BJ (cell line): ENCODE results near the gene PEG3. TPM values are rescaled to one million over a fixed set of nuclear protein-coding genes. Genes with fewer than 3 reads are reported as not detected.

Source experiments
- CTCF ChIA-PET: fragments of 350-600 bp; formaldehyde crosslinking; extraction: SDS; loops from one replicate; lab custom pipeline; 2021; ENCODE audit warnings: antibody characterized with exemption, inconsistent platforms; lab: Yijun Ruan, JAX
- POLR2A ChIA-PET: fragments of 300-600 bp; sonication (Branson Sonifier 250); formaldehyde crosslinking; extraction: SDS; loops from one replicate; lab custom pipeline; 2021; ENCODE audit warnings: antibody characterized with exemption; lab: Charles Lee
- DNase-seq: peaks from one replicate; pipeline ENCODE4 v3.0.0-alpha.2; 2011; ENCODE audit warnings: low read depth
- H3K27me3 ChIP-seq: 2 replicates; pipeline ENCODE4 v1.6.0; 2011; ENCODE audit warnings: low read length; ENCODE audit not compliant: control insufficient read depth, insufficient read depth
- H3K36me3 ChIP-seq: 2 replicates; pipeline ENCODE4 v1.5.1; 2011; ENCODE audit warnings: low read length; ENCODE audit not compliant: control insufficient read depth, insufficient read depth
- H3K4me3 ChIP-seq: 2 replicates; pipeline ENCODE4 v1.5.1; 2011; ENCODE audit warnings: low read depth, mild to moderate bottlenecking, control low read depth, low read length
- polyA plus RNA-seq: library from polyadenylated mRNA; depleted of rRNA; stranded (reverse); fragments of >200 nt; gene quantifications from 2 replicates; pipeline ENCODE4 v1.2.3, GENCODE V29; 2011
- TF ChIP-seq, protein P1 (sequence below): IDR thresholded peaks from 2 replicates; pipeline ENCODE4 v1.5.1; 2011; ENCODE audit warnings: low read depth, mild to moderate bottlenecking, control low read depth, inconsistent platforms, low read length, moderate library complexity; ENCODE audit not compliant: insufficient read depth

Gene PEG3
- polyA plus RNA-seq, 1 experiment, result 0.04 TPM

DNA sequence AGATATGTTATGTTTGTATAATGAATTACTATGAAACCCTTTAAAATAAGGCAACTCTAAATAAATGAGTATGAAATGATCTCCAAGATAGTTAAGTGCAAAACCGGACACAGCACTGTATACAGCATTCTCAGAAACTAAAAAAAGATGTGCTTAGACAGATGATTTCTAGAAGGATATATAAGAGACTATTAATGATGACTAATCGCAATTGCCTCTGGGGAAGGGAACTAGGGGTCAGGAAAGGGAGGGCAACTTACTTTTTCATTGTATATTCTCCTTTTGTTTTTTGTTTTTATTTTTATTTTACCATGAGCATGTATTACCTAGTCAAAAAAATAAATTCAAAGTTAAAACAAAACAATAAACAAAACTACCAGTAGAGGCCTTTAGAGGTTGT lies 12.8 kb downstream of the PEG3 start:
- TF ChIP-seq, protein P1, sequence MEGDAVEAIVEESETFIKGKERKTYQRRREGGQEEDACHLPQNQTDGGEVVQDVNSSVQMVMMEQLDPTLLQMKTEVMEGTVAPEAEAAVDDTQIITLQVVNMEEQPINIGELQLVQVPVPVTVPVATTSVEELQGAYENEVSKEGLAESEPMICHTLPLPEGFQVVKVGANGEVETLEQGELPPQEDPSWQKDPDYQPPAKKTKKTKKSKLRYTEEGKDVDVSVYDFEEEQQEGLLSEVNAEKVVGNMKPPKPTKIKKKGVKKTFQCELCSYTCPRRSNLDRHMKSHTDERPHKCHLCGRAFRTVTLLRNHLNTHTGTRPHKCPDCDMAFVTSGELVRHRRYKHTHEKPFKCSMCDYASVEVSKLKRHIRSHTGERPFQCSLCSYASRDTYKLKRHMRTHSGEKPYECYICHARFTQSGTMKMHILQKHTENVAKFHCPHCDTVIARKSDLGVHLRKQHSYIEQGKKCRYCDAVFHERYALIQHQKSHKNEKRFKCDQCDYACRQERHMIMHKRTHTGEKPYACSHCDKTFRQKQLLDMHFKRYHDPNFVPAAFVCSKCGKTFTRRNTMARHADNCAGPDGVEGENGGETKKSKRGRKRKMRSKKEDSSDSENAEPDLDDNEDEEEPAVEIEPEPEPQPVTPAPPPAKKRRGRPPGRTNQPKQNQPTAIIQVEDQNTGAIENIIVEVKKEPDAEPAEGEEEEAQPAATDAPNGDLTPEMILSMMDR, result no peak
- ChIA-PET CTCF (interaction anchor here (0.6 kb wide), 1 partner anchor 54 kb away, joined by 3 read pairs; no protein-coding TSS in a partner anchor), POLR2A (no interaction called here)
- no peak overlapping the region for H3K4me3 ChIP-seq
- no peak for DNase-seq
- no peaks in the 10 kb centered on the region for H3K36me3 ChIP-seq
- no peaks in the 10 kb centered on the region for H3K27me3 ChIP-seq

DNA sequence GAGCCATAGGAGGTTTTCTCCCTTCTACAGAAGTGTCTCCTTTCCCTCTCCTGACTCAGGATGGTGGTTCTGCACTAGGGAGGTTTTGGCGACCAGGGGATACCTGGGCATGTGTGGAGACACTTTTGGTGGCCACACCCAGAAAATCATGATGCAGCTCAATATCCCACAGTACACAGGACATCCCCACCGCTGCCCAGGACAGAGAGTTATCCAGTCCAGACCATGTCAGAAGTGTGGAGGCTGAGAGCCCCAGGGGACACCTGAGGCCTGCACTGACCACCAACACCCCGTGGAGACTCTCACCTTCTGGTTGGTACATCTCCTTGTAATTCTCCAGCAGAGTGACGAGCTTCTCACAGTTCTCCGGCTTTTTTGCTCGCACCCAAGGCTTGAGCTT lies 16.6 kb downstream of the PEG3 start:
- H3K4me3 ChIP-seq, result no peak overlapping the region
- POLR2A ChIA-PET, result no interaction called here
- no peak for DNase-seq
- no peaks in the 10 kb centered on the region for H3K36me3 ChIP-seq
- H3K27me3 ChIP-seq, result no peaks in the 10 kb centered on the region
- CTCF ChIA-PET, result no interaction called here
- TF ChIP-seq, protein P1, result no peak

DNA sequence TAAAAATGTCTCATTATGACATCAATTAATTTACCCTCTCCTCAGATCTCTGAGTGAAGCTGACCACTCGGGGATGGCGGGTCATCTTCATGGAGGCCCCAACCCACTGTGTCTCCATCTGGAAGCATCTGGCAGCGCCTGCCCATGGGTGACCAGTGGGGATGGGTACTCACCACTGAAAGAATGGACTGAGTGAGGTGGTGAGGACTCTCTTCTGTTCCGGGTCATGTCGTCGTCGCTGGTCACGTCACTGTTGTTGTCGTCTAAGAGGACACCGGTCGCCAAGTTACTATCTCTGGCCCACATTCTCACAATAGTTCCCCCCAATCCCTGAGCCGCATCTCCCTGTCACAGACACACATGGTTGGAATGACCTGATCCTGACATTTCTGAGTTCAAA lies 17.1 kb downstream of the PEG3 start:
- DNase-seq, result no peak
- TF ChIP-seq, protein P1, result no peak
- Histone ChIP-seq H3K27me3 (no peaks in the 10 kb centered on the region), H3K36me3 (no peaks in the 10 kb centered on the region), H3K4me3 (no peak overlapping the region)
- POLR2A ChIA-PET, result no interaction called here
- CTCF ChIA-PET, result interaction anchor here (1.1 kb wide), 1 partner anchor 11 kb away, joined by 3 read pairs; no protein-coding TSS in a partner anchor

DNA sequence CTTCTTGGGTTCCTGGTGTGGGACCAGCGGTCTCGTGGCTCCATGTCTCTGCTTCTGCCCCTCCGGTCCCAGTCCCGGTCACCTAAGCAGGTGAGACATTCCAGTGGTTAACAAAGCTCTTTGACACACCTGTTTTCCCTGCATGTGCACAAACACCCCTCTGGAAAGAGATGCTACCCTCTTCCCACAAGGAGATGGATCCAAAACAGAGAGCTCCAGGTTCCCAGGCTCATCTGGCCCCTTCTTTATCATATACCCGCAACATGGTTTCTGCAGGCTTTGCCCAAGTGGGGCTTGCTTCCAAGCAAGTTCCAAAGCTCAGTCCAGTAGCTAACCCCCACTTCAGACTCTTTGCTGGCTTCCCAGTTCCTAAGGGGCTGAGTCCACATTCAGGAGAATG lies 17.8 kb downstream of the PEG3 start:
- Histone ChIP-seq H3K36me3 (no peaks in the 10 kb centered on the region), H3K4me3 (no peak overlapping the region), H3K27me3 (no peaks in the 10 kb centered on the region)
- ChIA-PET POLR2A (no interaction called here), CTCF (interaction anchor here (1.1 kb wide), 1 partner anchor 11 kb away, joined by 3 read pairs; no protein-coding TSS in a partner anchor)
- TF ChIP-seq, protein P1, result no peak
- DNase-seq, result no peak

DNA sequence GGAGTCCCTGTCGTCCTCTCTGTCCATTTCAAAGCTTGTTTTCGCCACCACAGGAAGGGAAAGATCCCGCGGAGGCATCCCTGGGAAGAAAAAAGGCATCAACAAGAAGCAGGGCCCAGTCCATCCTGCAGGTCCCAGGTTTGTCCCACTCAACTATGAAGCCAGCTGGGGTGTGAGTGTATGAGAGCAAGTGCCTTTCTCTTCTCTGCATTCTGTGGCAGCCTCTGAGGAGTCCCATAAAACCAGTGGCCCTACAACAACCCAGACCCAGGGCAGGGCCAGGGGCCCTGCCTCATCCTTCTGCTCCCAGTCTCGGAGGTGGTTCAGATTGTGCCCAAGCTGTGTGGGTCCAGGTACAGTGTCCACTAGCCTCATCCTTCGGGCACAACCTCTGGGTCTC lies 18.9 kb downstream of the PEG3 start:
- TF ChIP-seq, protein P1, result no peak
- no peak for DNase-seq
- H3K27me3 ChIP-seq, result no peaks in the 10 kb centered on the region
- POLR2A ChIA-PET, result no interaction called here
- no peak overlapping the region for H3K4me3 ChIP-seq
- no peaks in the 10 kb centered on the region for H3K36me3 ChIP-seq
- CTCF ChIA-PET, result no interaction called here
